H1 (cell line): ENCODE measurements around the gene RAB33A. TPM values are rescaled to one million over a fixed set of nuclear protein-coding genes. Genes with fewer than 3 reads are reported as not detected.

Experiments
- CTCF ChIA-PET: fragments of 300-600 bp; sonication (Branson Sonifier 250); formaldehyde crosslinking; loops from one replicate; lab custom pipeline; 2021; ENCODE audit not compliant: partially characterized antibody; lab: Charles Lee
- POLR2A ChIA-PET: fragments of 300-600 bp; sonication (Branson Sonifier 250); formaldehyde crosslinking; loops from one replicate; lab custom pipeline; 2021; ENCODE audit warnings: inconsistent platforms; ENCODE audit not compliant: partially characterized antibody; lab: Charles Lee
- DNase-seq, 2 experiments: peaks; one replicate each; pipeline versions ENCODE4 v3.0.0 to v3.0.0-alpha.2; 2010 to 2022; ENCODE audit warnings: low spot score in 2 of 2, low read depth in 1 of 2, mixed read lengths in 1 of 2
- FAIRE-seq: peaks from 2 replicates; lab custom pipeline; 2011; peaks lifted over from hg19 to GRCh38; lab: Jason Lieb, UNC
- H2AFZ ChIP-seq: 2 replicates; pipeline ENCODE4 v1.8.1; 2012; ENCODE audit warnings: low read length, inconsistent platforms
- H2AK5ac ChIP-seq: 2 replicates; pipeline ENCODE4 v1.6.1; 2013; ENCODE audit warnings: low read depth, low read length
- H2BK120ac ChIP-seq: replicated peaks from 2 replicates; pipeline ENCODE3; 2013; ENCODE audit warnings: low read depth, low read length, inconsistent platforms
- H2BK12ac ChIP-seq: 2 replicates; pipeline ENCODE4 v1.6.1; 2013; ENCODE audit warnings: low read depth, low read length
- H2BK15ac ChIP-seq: 2 replicates; pipeline ENCODE4 v1.6.1; 2013; ENCODE audit warnings: low read length
- H2BK20ac ChIP-seq: 2 replicates; pipeline ENCODE4 v1.6.1; 2013; ENCODE audit warnings: low read length
- H2BK5ac ChIP-seq: 2 replicates; pipeline ENCODE4 v1.6.1; 2013; ENCODE audit warnings: low read depth, low read length
- H3K14ac ChIP-seq: 2 replicates; pipeline ENCODE4 v1.6.1; 2013; ENCODE audit warnings: inconsistent platforms; ENCODE audit not compliant: insufficient read length
- H3K18ac ChIP-seq: 2 replicates; pipeline ENCODE4 v1.6.1; 2013; ENCODE audit warnings: low read length; ENCODE audit errors: extremely low read depth
- H3K23ac ChIP-seq: 2 replicates; pipeline ENCODE4 v1.6.1; 2013; ENCODE audit warnings: inconsistent platforms; ENCODE audit not compliant: insufficient read length
- H3K23me2 ChIP-seq: 2 replicates; pipeline ENCODE4 v1.6.1; 2013; ENCODE audit warnings: low read depth, low read length
- H3K27ac ChIP-seq: 2 replicates; pipeline ENCODE4 v1.6.1; 2011; ENCODE audit warnings: low read depth, low read length, inconsistent platforms
- H3K27me3 ChIP-seq, 4 experiments: replicated peaks in 1 of 4; 1 replicate in 1 of 4; 2 replicates in 3 of 4; pipeline versions ENCODE4 v1.6.1 to v1.8.1; 2011 to 2013; ENCODE audit warnings: low read length in 3 of 4, mild to moderate bottlenecking in 3 of 4, inconsistent platforms in 2 of 4, mixed read lengths in 2 of 4, moderate library complexity in 1 of 4; ENCODE audit not compliant: control insufficient read depth in 3 of 4, insufficient read depth in 3 of 4; ENCODE audit errors: extremely low read depth in 1 of 4
- H3K36me3 ChIP-seq, 4 experiments: 2 replicates each; pipeline versions ENCODE4 v1.6.1 to v1.8.1; 2011 to 2013; ENCODE audit warnings: mild to moderate bottlenecking in 4 of 4, low read length in 3 of 4, moderate library complexity in 2 of 4, control low read depth in 1 of 4, inconsistent platforms in 1 of 4; ENCODE audit not compliant: insufficient read depth in 4 of 4, control insufficient read depth in 2 of 4
- H3K4ac ChIP-seq: replicated peaks from 2 replicates; pipeline ENCODE3; 2013; ENCODE audit warnings: low read length, low read depth, mixed read lengths, inconsistent platforms; ENCODE audit not compliant: insufficient read length
- H3K4me1 ChIP-seq, 4 experiments: replicated peaks in 1 of 4; 1 replicate in 1 of 4; 2 replicates in 3 of 4; pipeline versions ENCODE4 v1.6.1 to v1.8.1; 2011 to 2013; ENCODE audit warnings: low read length in 3 of 4, inconsistent platforms in 2 of 4, mixed read lengths in 1 of 4; ENCODE audit not compliant: insufficient read depth in 4 of 4, control insufficient read depth in 3 of 4
- H3K4me2 ChIP-seq, 2 experiments: 2 replicates each; pipeline versions ENCODE4 v1.6.1 to v1.8.1; 2011 to 2013; ENCODE audit warnings: low read depth in 2 of 2, low read length in 2 of 2, control low read depth in 1 of 2, inconsistent platforms in 1 of 2, mild to moderate bottlenecking in 1 of 2; ENCODE audit not compliant: insufficient read depth in 1 of 2
- H3K4me3 ChIP-seq, 4 experiments: fragments of 200-600, 300-600 bp in 1 of 4; sonication (generic), shearing (Covaris generic), sonication (Bioruptor Twin) in 1 of 4; 2 replicates each; pipeline versions ENCODE4 v1.5.1 to v1.8.1; 2011 to 2016; ENCODE audit warnings: low read length in 4 of 4, low read depth in 3 of 4, control low read depth in 2 of 4, inconsistent platforms in 2 of 4, mild to moderate bottlenecking in 2 of 4, mixed read lengths in 1 of 4, moderate library complexity in 1 of 4; ENCODE audit not compliant: insufficient read depth in 2 of 4; ENCODE audit errors: extremely low read depth in 1 of 4
- H3K56ac ChIP-seq: replicated peaks from 2 replicates; pipeline ENCODE3; 2013; ENCODE audit warnings: low read depth, mild to moderate bottlenecking, mixed read lengths, low read length, inconsistent platforms; ENCODE audit not compliant: insufficient read length
- H3K79me1 ChIP-seq: 2 replicates; pipeline ENCODE4 v1.6.1; 2013; ENCODE audit warnings: low read depth, low read length, control low read depth
- H3K79me2 ChIP-seq, 2 experiments: 2 replicates each; pipeline versions ENCODE4 v1.6.1 to v1.8.1; 2012 to 2013; ENCODE audit warnings: low read length in 2 of 2, mild to moderate bottlenecking in 2 of 2, inconsistent platforms in 1 of 2; ENCODE audit not compliant: insufficient read depth in 2 of 2, control insufficient read depth in 1 of 2
- H3K9ac ChIP-seq, 4 experiments: replicated peaks in 1 of 4; 1 replicate in 1 of 4; 2 replicates in 3 of 4; pipeline versions ENCODE4 v1.6.1 to v1.8.1; 2011 to 2013; ENCODE audit warnings: low read depth in 3 of 4, low read length in 3 of 4, control low read depth in 2 of 4, mild to moderate bottlenecking in 2 of 4, moderate library complexity in 2 of 4, inconsistent platforms in 1 of 4; ENCODE audit errors: extremely low read depth in 1 of 4
- H3K9me3 ChIP-seq, 2 experiments: 2 replicates each; pipeline versions ENCODE4 v1.6.1 to v1.8.1; 2012 to 2013; ENCODE audit warnings: mild to moderate bottlenecking in 2 of 2, moderate library complexity in 2 of 2, control low read depth in 1 of 2, inconsistent platforms in 1 of 2, low read depth in 1 of 2, low read length in 1 of 2, mixed read lengths in 1 of 2; ENCODE audit not compliant: insufficient read depth in 2 of 2
- H4K20me1 ChIP-seq, 2 experiments: replicated peaks in 1 of 2; 2 replicates each; pipeline versions ENCODE3 to v1.8.1; 2011 to 2013; ENCODE audit warnings: inconsistent platforms in 2 of 2, low read length in 2 of 2, mild to moderate bottlenecking in 1 of 2; ENCODE audit not compliant: insufficient read depth in 2 of 2, control insufficient read depth in 1 of 2
- H4K5ac ChIP-seq: 2 replicates; pipeline ENCODE4 v1.6.1; 2013; ENCODE audit warnings: low read length, low read depth, mixed read lengths, inconsistent platforms; ENCODE audit not compliant: insufficient read length
- H4K8ac ChIP-seq: 2 replicates; pipeline ENCODE4 v1.8.0; 2013; ENCODE audit warnings: mild to moderate bottlenecking, moderate library complexity, low read length, inconsistent platforms; ENCODE audit not compliant: insufficient read depth; ENCODE audit errors: extremely low read depth
- H4K91ac ChIP-seq: replicated peaks from 2 replicates; pipeline ENCODE3; 2013; ENCODE audit warnings: low read length, mixed read lengths, inconsistent platforms; ENCODE audit not compliant: insufficient read length
- CEBPB ChIP-seq: IDR thresholded peaks from 2 replicates; pipeline ENCODE4 v1.6.1; 2012; ENCODE audit warnings: low read depth, low read length
- SIN3A ChIP-seq, 2 experiments: IDR thresholded peaks in 1 of 2; conservative IDR thresholded peaks in 1 of 2; 2 replicates each; pipeline ENCODE4 v1.6.1; 2011 to 2012; ENCODE audit warnings: low read length in 2 of 2, improper control_type of control experiment in 1 of 2, low read depth in 1 of 2, mild to moderate bottlenecking in 1 of 2
- TBP ChIP-seq: IDR thresholded peaks from 2 replicates; pipeline ENCODE4 v1.6.1; 2011; ENCODE audit warnings: low read depth, low read length, improper control_type of control experiment
- ZNF274 ChIP-seq: IDR thresholded peaks from 2 replicates; pipeline ENCODE4 v1.7.0; 2012; ENCODE audit warnings: low read length, borderline replicate concordance; ENCODE audit errors: extremely low read depth
- WGBS, 2 experiments: shearing (Covaris generic) in 1 of 2; methylation state at CpG; one replicate each; pipeline versions ENCODE4 v1.1.6 to v1.1.7; 2013 to 2015; ENCODE audit warnings: low lambda C conversion rate in 2 of 2, mixed read lengths in 2 of 2, inconsistent platforms in 1 of 2, low coverage in 1 of 2, missing lambda C conversion rate in 1 of 2; ENCODE audit not compliant: insufficient replicate concordance in 2 of 2, insufficient coverage in 1 of 2, insufficient read length in 1 of 2; ENCODE audit errors: extremely low coverage in 1 of 2, missing lambda C conversion rate in 1 of 2; 5-methylcytosine and 5-hydroxymethylcytosine counted together
- polyA plus RNA-seq, 7 experiments: library from polyadenylated mRNA; depleted of rRNA in 3 of 7; stranded (reverse) in 5 of 7; unstranded in 2 of 7; fragments of >200 nt in 5 of 7; fragments of 200-250 nt in 2 of 7; gene quantifications; 1 replicate in 5 of 7; 2 replicates in 1 of 7; 4 replicates in 1 of 7; pipeline versions ENCODE4 v1.2.1 to v1.2.3, GENCODE V29; 2011 to 2013; ENCODE audit warnings: missing spikeins in 2 of 7, mixed read lengths in 2 of 7
- total RNA-seq: library from RNA; stranded (reverse); fragmentation: NEBNext Ultra II Directional; extraction: Animal tissue kit (Norgen Biotek cat#: 25700); gene quantifications from 2 replicates; pipeline ENCODE4 v1.2.1, GENCODE V29; 2021

Gene RAB33A
- total and polyA plus RNA-seq, 2 of the 8 experiments (the other 6 are each of a cell fraction or from before 2014, with no cell fraction given) = 2.8 to 4.6 TPM

DNA sequence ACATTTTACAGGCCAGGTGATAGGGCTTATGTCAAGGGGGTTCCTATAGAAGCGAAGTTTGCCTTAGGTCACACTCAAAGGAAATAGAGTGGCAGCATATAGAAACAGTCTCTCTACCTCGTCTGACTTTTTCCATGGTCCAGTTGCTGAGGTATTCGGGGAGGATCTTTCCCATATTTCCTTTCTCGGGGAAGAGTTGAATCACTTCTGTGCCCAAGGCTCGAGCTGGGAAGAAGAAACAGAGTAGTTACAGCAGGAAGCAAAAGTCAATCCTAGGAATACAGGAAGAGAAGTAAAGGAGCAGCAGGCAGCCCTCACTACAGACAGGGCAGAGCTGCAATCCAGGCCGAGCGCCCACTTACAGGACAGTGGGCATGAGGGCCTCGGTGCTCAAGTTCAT lies 34.8 kb upstream of the RAB33A start:
- ChIA-PET CTCF (no interaction called here), POLR2A (no interaction called here)
- no peak overlapping the region for H3K4me3 ChIP-seq
- H3K4me1 ChIP-seq = no peaks in the 10 kb centered on the region; a peak in 2 of 7 replicates
- H4K91ac ChIP-seq = no peak overlapping the region
- H3K9me3 ChIP-seq = no peaks in the 10 kb centered on the region
- WGBS, 2 experiments = 88% methylated on average over 8 of the region's 8 CpGs; no CpG with 5 or more reads in 1 of the 2 experiments
- DNase-seq = no peak
- H2BK5ac ChIP-seq = no peak overlapping the region
- no peak overlapping the region for H3K56ac ChIP-seq
- no peak overlapping the region for H4K5ac ChIP-seq
- H2BK15ac ChIP-seq = no peak overlapping the region
- H3K79me1 ChIP-seq = no peaks in the 10 kb centered on the region
- no peak overlapping the region for H3K23ac ChIP-seq
- no peak overlapping the region for H4K8ac ChIP-seq
- no peak overlapping the region for H3K4me2 ChIP-seq
- FAIRE-seq = no peak
- no peak overlapping the region for H3K18ac ChIP-seq
- H3K79me2 ChIP-seq = no peaks in the 10 kb centered on the region
- H3K23me2 ChIP-seq = no peaks in the 10 kb centered on the region
- no peak overlapping the region for H2BK12ac ChIP-seq
- no peak for TF ChIP-seq TBP
- TF ChIP-seq CEBPB = no peak
- no peak for TF ChIP-seq SIN3A (conservative IDR thresholded peaks at IDR 0.05 in 1 of 2, IDR thresholded peaks at IDR 0.05 in 1 of 2; ENCODE audit: low read depth in 1 of 2, low read length in 2 of 2)
- no peak for TF ChIP-seq ZNF274
- peaks cover 0 to 2% of the 10 kb centered on the region in 2 experiments for H4K20me1 ChIP-seq
- no peak overlapping the region for H3K14ac ChIP-seq
- H2BK120ac ChIP-seq = no peak overlapping the region
- no peaks in the 10 kb centered on the region for H3K27me3 ChIP-seq
- H2BK20ac ChIP-seq = no peak overlapping the region
- H2AFZ ChIP-seq = no peak overlapping the region
- H3K36me3 ChIP-seq = peaks cover 0 to 28% (median 13%) of the 10 kb centered on the region in 4 experiments; a peak in 6 of 8 replicates
- H3K9ac ChIP-seq = no peak overlapping the region
- H2AK5ac ChIP-seq = no peak overlapping the region
- H3K27ac ChIP-seq = no peak overlapping the region
- H3K4ac ChIP-seq = no peak overlapping the region
